Middle frontal gyrus (tissue), 1 donor: ENCODE measurements around the gene FOXK1.
"Not testable (repeated sequence)": the region's sequence is repeated elsewhere in the genome, so short reads cannot be mapped to it uniquely, and the experiment has no call there.

Experiments used
- DNase-seq: peaks from one replicate; pipeline ENCODE4 v3.0.0-alpha.2; 2015; ENCODE audit warnings: low spot score; ENCODE audit errors: extremely low spot score

Gene FOXK1

GRCh38 chr7:4667776-4668509 lies 14.2 kb upstream of the FOXK1 start:
- no peak for DNase-seq

GRCh38 chr7:4668510-4668847 lies 13.6 kb upstream of the FOXK1 start:
- no peak for DNase-seq

DNA sequence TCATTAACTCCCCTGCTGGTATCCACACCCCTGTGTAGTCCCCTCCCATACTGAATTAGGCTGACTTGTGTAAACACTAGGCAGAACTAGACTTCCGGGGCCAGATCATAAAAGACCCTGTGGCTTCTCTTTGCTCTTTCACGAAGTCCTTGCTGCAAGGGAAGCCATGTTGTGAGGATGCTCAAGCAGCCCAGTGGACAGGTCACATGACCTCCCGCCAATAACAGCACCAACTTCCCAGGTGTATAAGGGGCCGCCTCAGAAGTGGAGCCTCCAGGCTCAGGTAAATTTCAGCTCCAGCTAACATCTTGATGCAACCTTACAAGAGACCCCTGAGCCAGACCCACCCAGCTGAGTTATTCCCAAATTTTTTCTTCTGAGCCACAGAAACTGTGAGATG lies 11.3 kb upstream of the FOXK1 start:
- DNase-seq = no peak

- DNase-seq = no peak
Measured at GRCh38 chr7:4675771-4676367, 6.2 kb upstream of the FOXK1 start.

DNA sequence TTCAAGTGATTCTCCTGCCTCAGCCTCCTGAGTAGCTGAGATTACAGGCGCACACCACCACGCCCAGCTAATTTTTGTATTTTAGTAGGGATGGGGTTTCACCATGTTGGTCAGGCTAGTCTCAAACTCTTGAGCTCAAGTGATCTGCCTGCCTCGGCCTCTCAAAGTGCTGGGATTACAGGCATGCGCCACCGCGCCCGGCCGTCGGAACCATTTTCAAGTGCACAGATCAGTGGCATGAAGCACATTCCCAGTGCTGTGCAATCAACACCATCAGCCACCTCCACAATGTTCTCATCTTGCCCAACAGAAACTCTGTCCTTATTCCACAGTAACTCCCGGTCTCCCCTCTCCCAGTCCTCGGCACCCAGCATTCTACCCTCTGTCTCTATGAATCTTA lies 4.6 kb upstream of the FOXK1 start:
- not testable (repeated sequence) for DNase-seq

- no peak for DNase-seq
Measured at GRCh38 chr7:4681218-4681851, 760 bp upstream of the FOXK1 start.

- no peak for DNase-seq
Measured at GRCh38 chr7:4682621-4683042, 537 bp downstream of the FOXK1 start.

DNA sequence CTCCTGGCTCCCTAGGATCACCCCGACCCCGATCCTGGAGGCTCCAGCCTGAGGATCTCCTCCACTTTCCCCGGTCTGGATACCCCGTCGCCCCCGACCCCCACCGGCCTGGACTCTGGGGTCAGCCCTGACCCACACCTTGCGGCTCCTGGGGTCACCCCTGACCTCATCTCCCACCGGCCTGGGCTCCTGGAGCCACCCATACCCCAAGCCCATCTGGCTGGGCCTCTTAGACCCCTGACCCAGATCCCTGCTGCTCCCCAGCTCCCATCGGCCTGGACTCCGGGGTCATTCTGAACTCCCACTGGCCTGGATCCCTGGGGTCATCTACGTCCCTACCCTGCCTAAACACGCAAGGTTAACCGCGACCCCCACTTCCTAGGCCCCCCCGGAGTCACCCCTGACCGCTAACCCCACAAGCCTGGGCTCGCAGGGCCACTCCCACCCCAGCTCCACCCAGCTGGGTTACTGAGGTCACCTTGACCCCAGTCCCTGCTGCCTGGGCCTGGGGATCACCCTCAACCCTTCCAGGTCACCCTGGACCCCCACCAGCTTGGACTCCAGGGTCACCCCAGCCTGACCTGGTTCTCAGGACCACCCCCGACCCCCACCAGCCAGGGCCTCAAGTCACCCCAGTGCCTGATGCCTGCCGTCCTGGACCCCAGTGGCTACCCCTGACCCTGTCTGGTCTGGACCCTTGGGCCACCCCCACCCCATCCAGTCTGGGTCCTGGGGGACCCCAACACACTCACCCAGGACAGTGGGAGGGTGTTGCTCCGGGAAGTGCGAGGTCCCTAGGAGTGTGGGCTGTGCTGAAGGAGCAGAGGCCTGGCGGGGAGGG lies 1.2 kb downstream of the FOXK1 start:
- no peak for DNase-seq

GRCh38 chr7:4683884-4684565 lies 1.9 kb downstream of the FOXK1 start:
- no peak for DNase-seq

- no peak for DNase-seq
Measured at GRCh38 chr7:4684846-4685245, 2.8 kb downstream of the FOXK1 start.

- not testable (repeated sequence) for DNase-seq
Measured at GRCh38 chr7:4685676-4686075, 3.6 kb downstream of the FOXK1 start.

- DNase-seq = no peak
Measured at GRCh38 chr7:4687956-4688355, 5.9 kb downstream of the FOXK1 start.

DNA sequence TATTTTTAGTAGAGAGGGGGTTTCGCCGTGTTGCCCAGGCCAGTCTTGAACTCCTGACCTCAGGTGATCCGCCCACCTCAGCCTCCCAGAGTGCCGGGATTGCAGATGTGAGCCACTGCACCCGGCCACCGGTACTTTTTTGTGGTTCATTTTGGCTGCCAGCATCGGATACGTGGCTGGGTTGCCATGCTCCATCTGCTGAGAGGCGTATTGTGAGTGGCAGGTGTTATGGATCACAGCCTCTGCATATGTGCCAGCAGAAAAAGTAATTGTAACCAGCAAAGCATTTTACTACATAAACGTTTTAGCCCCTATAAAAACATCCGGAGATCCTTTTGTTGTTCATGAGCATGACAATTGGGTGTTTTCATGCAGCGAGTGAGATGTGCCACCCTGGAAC lies 7.1 kb downstream of the FOXK1 start:
- no peak for DNase-seq

GRCh38 chr7:4689668-4690067 lies 7.6 kb downstream of the FOXK1 start:
- DNase-seq = no peak

GRCh38 chr7:4690953-4691856 lies 9.1 kb downstream of the FOXK1 start:
- no peak for DNase-seq

DNA sequence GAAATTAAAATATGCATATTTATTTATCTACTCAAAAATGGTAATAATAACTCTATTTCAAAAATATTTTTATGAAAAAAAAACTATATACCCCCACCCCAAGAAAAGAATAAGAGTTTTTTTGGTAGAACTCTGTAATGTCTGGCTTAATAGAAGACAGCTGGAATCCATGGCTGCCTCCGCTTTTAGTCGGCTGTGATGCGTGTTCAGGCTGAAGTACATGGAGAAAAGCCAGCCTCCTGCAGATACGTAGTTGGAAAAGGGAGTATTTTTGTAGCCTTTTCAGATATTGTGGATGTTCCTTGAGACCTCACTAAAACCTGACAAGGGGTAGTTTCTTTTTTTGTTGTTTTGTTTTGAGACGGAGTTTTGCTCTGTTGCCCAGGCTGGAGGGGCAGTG lies 10.0 kb downstream of the FOXK1 start:
- DNase-seq = no peak

GRCh38 chr7:4692622-4693021 lies 10.5 kb downstream of the FOXK1 start:
- not testable (repeated sequence) for DNase-seq

- DNase-seq = no peak
Measured at GRCh38 chr7:4693152-4693551, 11.1 kb downstream of the FOXK1 start.

- DNase-seq = no peak
Measured at GRCh38 chr7:4693749-4694148, 11.7 kb downstream of the FOXK1 start.

DNA sequence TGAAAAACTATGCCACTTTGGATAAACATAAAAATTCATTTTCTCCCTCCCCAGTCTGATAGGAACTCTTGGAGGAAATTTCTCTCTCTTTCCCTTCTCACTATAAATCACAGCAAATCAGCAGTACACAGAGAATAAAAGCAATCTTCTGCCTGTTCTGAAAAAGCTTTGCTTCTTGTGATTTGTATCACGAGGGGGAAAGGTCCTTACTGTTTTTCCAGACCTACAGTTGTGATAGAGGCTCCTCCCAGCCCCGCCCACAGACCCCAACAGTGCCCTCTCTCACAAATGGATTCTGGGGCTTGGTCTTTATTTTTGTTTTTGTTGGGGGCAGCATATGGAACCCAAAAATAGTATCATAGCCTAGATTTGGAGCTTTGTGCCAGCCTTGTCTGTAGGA lies 12.2 kb downstream of the FOXK1 start:
- DNase-seq = no peak
